NCI-H128 (cell line): Measurements from ENCODE around the gene KRT85.
"Not testable (repeated sequence)": the region's sequence is repeated elsewhere in the genome, so short reads cannot be mapped to it uniquely, and the experiment has no call there.

Experiments
- DNase-seq: peaks from one replicate; lab custom pipeline; 2025; ENCODE audit not compliant: unreplicated experiment; lab: John Stamatoyannopoulos, UW

Gene KRT85

GRCh38 chr12:52366738-52367485 lies at the start of gene KRT85:
Gene KRT85, minus strand, starts transcription at chr12:52367481. Its CDS starts 76 bp downstream, at chr12:52367405.
- no peak for DNase-seq

DNA sequence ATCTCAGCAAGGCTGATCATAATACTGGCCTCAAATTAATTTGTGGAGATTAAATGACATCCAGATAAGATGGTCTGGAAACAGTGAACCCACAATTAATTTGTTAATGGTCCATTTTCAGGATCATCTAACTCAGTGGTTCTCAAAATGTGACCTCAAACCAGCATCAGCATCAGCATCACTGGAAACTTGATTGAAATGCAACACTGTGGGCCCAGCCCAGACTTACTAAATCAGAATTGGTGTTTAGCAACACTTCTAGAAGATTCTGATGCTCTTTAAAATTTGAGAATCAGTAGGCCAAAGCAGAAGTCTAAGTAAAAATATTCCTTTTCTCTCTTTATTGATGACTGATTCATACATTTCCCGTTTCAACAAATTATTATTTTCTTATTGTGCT lies 49.5 kb upstream of the KRT85 start:
- DNase-seq: no peak

GRCh38 chr12:52415870-52416750 lies 48.8 kb upstream of the KRT85 start:
- DNase-seq: no peak

GRCh38 chr12:52414936-52415335 lies 47.7 kb upstream of the KRT85 start:
- no peak for DNase-seq

DNA sequence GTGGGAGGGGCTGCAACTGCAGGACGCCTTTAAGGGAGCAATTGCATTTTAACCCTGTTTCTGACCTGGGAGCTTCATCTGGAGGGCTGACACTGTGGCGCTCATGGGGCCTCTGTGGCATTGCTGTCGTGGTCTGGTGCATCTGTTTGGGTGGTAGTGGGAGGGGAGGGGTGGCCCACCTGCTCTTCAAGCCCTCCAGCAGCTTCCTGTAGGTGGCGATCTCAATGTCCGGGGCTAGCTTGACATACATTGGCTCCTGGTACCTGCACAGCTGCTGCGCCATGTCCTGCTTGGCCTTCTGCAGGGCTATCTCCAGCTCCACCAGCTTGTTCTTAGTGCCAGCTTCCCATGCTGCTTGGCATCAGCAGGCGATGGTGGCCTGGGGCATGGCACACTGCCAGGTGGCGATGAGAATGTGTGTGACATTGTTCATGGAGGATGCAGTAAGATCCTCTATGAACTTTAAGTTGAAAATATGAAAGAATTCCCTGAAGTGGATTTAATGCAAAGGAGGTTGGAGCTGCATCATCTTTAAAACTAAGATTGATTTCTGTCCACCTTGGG lies 46.6 kb upstream of the KRT85 start:
- DNase-seq: no peak

DNA sequence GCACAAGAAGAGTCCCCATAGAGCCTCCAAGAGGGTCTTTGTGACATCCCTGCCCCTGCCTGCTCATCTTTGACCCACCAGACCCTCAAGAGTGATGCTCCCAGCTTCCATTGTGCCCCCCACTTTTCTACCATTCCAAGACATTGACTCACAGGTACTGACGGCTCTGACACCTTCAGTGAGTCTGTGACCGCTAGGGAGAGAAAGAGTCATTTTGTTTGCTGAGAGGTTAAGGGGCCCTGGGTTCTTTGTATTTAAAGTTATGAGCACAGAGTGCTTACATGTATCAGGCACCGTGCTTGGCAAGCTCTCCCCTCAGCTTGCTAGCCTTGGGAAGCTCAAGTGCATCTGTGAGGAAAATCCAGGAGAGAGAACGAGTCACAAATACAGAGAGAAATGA lies 45.9 kb upstream of the KRT85 start:
- no peak for DNase-seq

DNA sequence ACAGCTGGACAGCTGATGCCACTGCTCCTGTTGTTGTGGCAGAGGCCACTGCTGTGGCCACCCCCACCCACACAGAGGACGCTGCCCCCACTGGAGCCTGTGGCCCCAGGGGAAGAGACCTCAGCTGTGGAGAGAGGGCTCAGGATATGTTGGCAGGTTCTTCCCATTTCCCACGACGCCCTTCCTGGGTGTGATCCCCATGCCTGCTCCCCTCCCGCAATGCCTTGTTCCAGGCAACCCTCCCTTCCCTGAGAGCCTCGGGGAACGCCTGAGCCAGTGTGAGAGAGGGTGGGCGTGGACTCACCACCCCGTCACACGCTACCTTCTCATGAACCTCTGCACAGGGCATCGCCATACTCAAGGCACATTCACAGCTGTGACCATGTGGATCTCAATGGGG lies 44.5 kb upstream of the KRT85 start:
- no peak for DNase-seq

DNA sequence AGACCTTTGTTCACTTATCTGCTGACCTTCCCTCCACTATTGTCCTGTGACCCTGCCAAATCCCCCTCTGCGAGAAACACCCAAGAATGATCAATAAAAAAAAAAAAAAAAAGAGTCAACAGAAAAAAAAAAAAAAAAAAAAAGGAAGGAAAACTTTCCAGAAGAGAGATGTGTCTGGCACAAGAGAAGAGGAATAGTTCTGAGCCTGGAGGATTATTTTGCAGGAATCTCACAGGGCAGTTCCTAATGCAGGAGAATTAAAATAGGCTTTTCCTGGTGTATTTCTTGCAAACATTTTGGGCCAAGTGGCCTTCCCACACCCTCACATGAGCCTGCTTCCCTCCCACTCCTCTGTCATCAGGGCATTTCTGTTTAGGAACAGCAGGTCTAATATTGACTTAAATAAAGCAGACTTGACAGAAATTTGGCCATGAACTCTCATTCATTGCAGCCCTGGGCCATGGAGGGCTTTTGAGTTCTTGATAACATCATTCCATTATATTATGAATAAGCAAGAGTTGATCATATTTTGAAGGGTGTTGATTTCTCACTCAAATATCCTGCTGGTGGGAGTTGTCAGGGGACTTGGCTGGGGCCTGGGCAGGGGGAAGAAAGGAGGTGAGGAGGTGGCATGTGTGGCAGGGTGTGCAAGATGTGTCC lies 43.4 kb upstream of the KRT85 start:
- DNase-seq: not testable (repeated sequence)

- DNase-seq: no peak
These were observed 40.6 kb upstream of the KRT85 start for GRCh38 chr12:52407918-52408317.

GRCh38 chr12:52405922-52406385 lies 38.7 kb upstream of the KRT85 start, which contains the start of gene KRT82:
Gene KRT82, minus strand, starts transcription at chr12:52406335. Its CDS starts 58 bp downstream, at chr12:52406277.
- no peak for DNase-seq

DNA sequence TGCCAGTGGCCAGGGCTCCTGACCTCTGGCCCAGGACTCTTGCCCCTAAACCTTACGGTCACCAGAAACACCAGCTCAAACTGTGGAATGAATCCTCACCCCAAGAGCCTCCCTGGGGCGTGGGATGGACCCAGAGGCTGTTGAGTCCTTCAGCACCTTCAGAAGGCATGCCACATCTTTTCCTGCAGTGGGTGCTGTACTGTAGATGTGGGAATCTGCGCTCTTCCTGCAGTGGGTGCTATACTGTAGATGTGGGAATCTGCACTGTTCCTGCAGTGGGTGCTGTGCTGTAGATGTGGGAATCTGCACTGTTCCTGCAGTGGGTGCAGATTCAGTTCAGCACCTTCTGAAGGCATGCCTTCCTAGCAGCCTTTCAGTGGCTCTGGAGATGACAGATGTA lies 37.7 kb upstream of the KRT85 start:
- no peak for DNase-seq

- DNase-seq: no peak
These were observed 36.3 kb upstream of the KRT85 start for GRCh38 chr12:52403561-52403960.

GRCh38 chr12:52402873-52403540 lies 35.7 kb upstream of the KRT85 start:
- no peak for DNase-seq

GRCh38 chr12:52402377-52402776 lies 35.1 kb upstream of the KRT85 start:
- no peak for DNase-seq

GRCh38 chr12:52401926-52402325 lies 34.6 kb upstream of the KRT85 start:
- no peak for DNase-seq

DNA sequence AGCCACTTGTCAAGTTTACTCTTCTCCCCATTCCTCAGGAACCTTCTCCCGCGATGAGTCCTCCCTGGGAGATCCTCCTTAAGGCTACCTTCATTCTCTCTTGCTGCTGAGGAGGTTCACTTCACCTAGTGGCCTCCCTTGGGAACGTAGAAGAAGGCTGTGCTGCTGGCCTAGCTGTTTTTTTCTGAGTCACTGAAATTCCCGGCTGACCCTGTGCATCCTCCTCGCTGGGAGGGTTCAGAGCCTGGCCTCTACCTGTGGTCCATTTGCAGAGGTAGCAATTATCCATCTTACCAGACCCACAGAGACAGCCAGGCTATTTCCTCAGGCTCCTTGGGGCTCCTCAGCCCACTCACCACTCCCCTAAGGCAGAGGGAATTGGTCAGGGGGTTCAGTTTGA lies 34.2 kb upstream of the KRT85 start:
- no peak for DNase-seq

GRCh38 chr12:52400906-52401305 lies 33.6 kb upstream of the KRT85 start:
- DNase-seq: no peak

DNA sequence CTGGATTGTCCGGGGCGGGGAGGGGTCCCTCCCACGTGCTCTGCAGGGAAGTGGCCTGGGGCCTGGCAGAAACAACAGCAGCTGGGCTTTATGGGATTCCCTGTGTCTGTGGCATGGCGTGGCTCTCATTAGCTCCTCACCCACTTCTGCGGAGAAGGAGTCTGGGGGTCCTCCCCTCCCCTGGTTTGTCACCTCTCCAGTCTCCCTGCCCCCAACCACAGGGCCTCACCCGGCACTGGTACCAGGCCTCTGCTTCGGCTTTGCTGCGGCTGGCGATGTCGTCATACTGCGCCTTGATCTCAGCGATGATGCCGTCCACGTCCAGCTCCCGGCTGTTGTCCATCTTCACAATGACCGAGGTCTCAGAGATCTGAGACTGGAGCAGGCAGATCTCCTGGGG lies 32.5 kb upstream of the KRT85 start:
- DNase-seq: no peak

GRCh38 chr12:52398176-52398575 lies 30.9 kb upstream of the KRT85 start:
- no peak for DNase-seq

- DNase-seq: no peak
These were observed 29.4 kb upstream of the KRT85 start for GRCh38 chr12:52396656-52397055.
